OCI-LY3 (cell line): Measurements from ENCODE around the gene ZC3H13.

Experiments used
- CTCF ChIP-seq: fragments of 200-600, 300-600 bp; sonication (generic); IDR thresholded peaks from 2 replicates; pipeline ENCODE4 v1.5.1; 2014; ENCODE audit warnings: antibody characterized with exemption, low read length, low read depth
- EZH2phosphoT487 ChIP-seq: fragments of 200-600 bp; shearing (Covaris generic); IDR thresholded peaks from 2 replicates; pipeline ENCODE4 v1.6.1; 2018; ENCODE audit warnings: antibody characterized with exemption, mixed run types, low read depth

GRCh38 chr13:46062185-46062584, 9.6 kb upstream of the ZC3H13 start:
- TF ChIP-seq CTCF, result no peak
- TF ChIP-seq EZH2phosphoT487, result no peak
